Measurements from ENCODE around the gene DPH6. TPM values are rescaled to one million over a fixed set of nuclear protein-coding genes. Genes with fewer than 3 reads are reported as not detected.

DPH6 gene
- total RNA-seq, 4 donors from 2014 or later = 7.7 to 12.9 (median 8.5) TPM

- intact Hi-C loops (cut with DNase I) = no loop called here
- WGBS = 89% methylated on average over 5 of the region's 5 CpGs
These were observed 61.6 kb downstream of the DPH6 start for GRCh38 chr15:35484231-35484945.

GRCh38 chr15:35481992-35482391 lies 64.0 kb downstream of the DPH6 start:
- no peaks in the 10 kb centered on the region for H3K27me3 ChIP-seq
- no peak overlapping the region for H3K27ac ChIP-seq (replicated peaks in 1 of 4)
- WGBS = 52% methylated on average over 2 of the region's 2 CpGs
- DNase-seq (ENCODE audit: extremely low spot score) = no peak
- intact Hi-C loops (cut with DNase I) = no loop called here
- H3K36me3 ChIP-seq = peaks cover 0 to 3% (median under 1%) of the 10 kb centered on the region in 4 donors
- H3K4me1 ChIP-seq = peaks cover 0 to 16% (median 6%) of the 10 kb centered on the region in 4 donors
- no peak overlapping the region for H3K4me3 ChIP-seq
- H3K9me3 ChIP-seq = peaks cover 0 to 1% (median 0%) of the 10 kb centered on the region in 4 donors
- no peak for TF ChIP-seq POLR2AphosphoS5 (IDR thresholded peaks at IDR 0.05)
- no peak for TF ChIP-seq EP300 (IDR thresholded peaks at IDR 0.05)
- TF ChIP-seq POLR2A (IDR thresholded peaks at IDR 0.05; ENCODE audit: low read depth) = no peak
- TF ChIP-seq CTCF (IDR thresholded peaks at IDR 0.05) = no peak

More at GRCh38 chr15:35484231-35484945, 61.6 kb downstream of the DPH6 start:
- Histone ChIP-seq H3K4me1 (peaks cover 0 to 8% (median 4%) of the 10 kb centered on the region in 4 donors), H3K9me3 (peaks cover 0 to 7% (median 0%) of the 10 kb centered on the region in 4 donors), H3K36me3 (peaks cover 0 to 9% (median 4%) of the 10 kb centered on the region in 4 donors), H3K27me3 (no peaks in the 10 kb centered on the region), H3K4me3 (no peak overlapping the region), H3K27ac (replicated peaks in 1 of 4) (no peak overlapping the region)
- no peak for DNase-seq (ENCODE audit: extremely low spot score)
- no peak for TF ChIP-seq POLR2AphosphoS5 (IDR thresholded peaks at IDR 0.05)
- no peak for TF ChIP-seq CTCF (IDR thresholded peaks at IDR 0.05)
- TF ChIP-seq POLR2A (IDR thresholded peaks at IDR 0.05; ENCODE audit: low read depth) = no peak
- TF ChIP-seq EP300 (IDR thresholded peaks at IDR 0.05) = no peak

GRCh38 chr15:35481064-35481463 lies 64.9 kb downstream of the DPH6 start:
- intact Hi-C loops (cut with DNase I) = no loop called here
- Histone ChIP-seq H3K36me3 (no peaks in the 10 kb centered on the region), H3K4me3 (no peak overlapping the region), H3K27me3 (no peaks in the 10 kb centered on the region), H3K27ac (replicated peaks in 1 of 4) (no peak overlapping the region), H3K9me3 (no peaks in the 10 kb centered on the region), H3K4me1 (peaks cover 0 to 25% (median 7%) of the 10 kb centered on the region in 4 donors)
- TF ChIP-seq EP300 (IDR thresholded peaks at IDR 0.05) (no peak), POLR2A (IDR thresholded peaks at IDR 0.05; ENCODE audit: low read depth) (no peak), CTCF (IDR thresholded peaks at IDR 0.05) (no peak), POLR2AphosphoS5 (IDR thresholded peaks at IDR 0.05) (no peak)
- 96% methylated on average over 1 of the region's 1 CpG for WGBS
- DNase-seq (ENCODE audit: extremely low spot score) = no peak

- Histone ChIP-seq H3K27ac (replicated peaks in 1 of 4) (no peak overlapping the region), H3K4me3 (no peak overlapping the region), H3K4me1 (peaks cover 0 to 28% (median 8%) of the 10 kb centered on the region in 4 donors), H3K9me3 (no peaks in the 10 kb centered on the region), H3K27me3 (no peaks in the 10 kb centered on the region), H3K36me3 (no peaks in the 10 kb centered on the region)
- DNase-seq (ENCODE audit: extremely low spot score) = no peak
- TF ChIP-seq POLR2A (IDR thresholded peaks at IDR 0.05; ENCODE audit: low read depth) (no peak), POLR2AphosphoS5 (IDR thresholded peaks at IDR 0.05) (no peak), CTCF (IDR thresholded peaks at IDR 0.05) (no peak), EP300 (IDR thresholded peaks at IDR 0.05) (no peak)
- intact Hi-C loops (cut with DNase I) = no loop called here
- 87% methylated on average over 1 of the region's 1 CpG for WGBS
These were observed 66.5 kb downstream of the DPH6 start for GRCh38 chr15:35479423-35479822.

All from esophagus muscularis mucosa (tissue), 4 donors.